Neural progenitor cell (in vitro differentiated cells): ENCODE results near the gene CDCA4. TPM values are rescaled to one million over a fixed set of nuclear protein-coding genes. Genes with fewer than 3 reads are reported as not detected.
A peak's percentile ranks its signal among the peaks of the same experiment; 100 is the strongest.

Source experiments
- DNase-seq: peaks from one replicate; pipeline ENCODE4 v3.0.0-alpha.2; 2016; ENCODE audit warnings: low spot score
- H2AFZ ChIP-seq: fragments of 200-600 bp; sonication (generic); replicated peaks from 2 replicates; pipeline ENCODE4 v1.6.1; 2016; ENCODE audit warnings: antibody characterized with exemption
- H3F3A ChIP-seq: fragments of 200-600 bp; sonication (generic); 2 replicates; pipeline ENCODE4 v1.6.1; 2016; ENCODE audit warnings: antibody characterized with exemption, low read depth
- H3K27ac ChIP-seq: fragments of 200-600 bp; sonication (generic); 2 replicates; pipeline ENCODE4 v1.5.1; 2016; ENCODE audit warnings: mild to moderate bottlenecking
- H3K27me3 ChIP-seq: fragments of 200-600 bp; sonication (generic); 2 replicates; pipeline ENCODE4 v1.6.1; 2016; ENCODE audit warnings: mild to moderate bottlenecking, moderate library complexity
- H3K36me3 ChIP-seq: fragments of 200-600 bp; sonication (generic); 2 replicates; pipeline ENCODE4 v1.5.1; 2016
- H3K4me1 ChIP-seq: fragments of 200-600 bp; sonication (generic); 2 replicates; pipeline ENCODE4 v1.6.1; 2016; ENCODE audit warnings: mixed run types
- H3K4me2 ChIP-seq: fragments of 200-600 bp; sonication (generic); 2 replicates; pipeline ENCODE4 v1.6.1; 2016
- H3K4me3 ChIP-seq: fragments of 200-600 bp; sonication (generic); 2 replicates; pipeline ENCODE4 v1.5.1; 2016
- H3K79me2 ChIP-seq: fragments of 200-600 bp; sonication (generic); 2 replicates; pipeline ENCODE4 v1.6.1; 2016; ENCODE audit warnings: low read depth
- H3K9ac ChIP-seq: fragments of 200-600 bp; sonication (generic); 2 replicates; pipeline ENCODE4 v1.6.1; 2016
- H3K9me3 ChIP-seq: fragments of 200-600 bp; sonication (generic); 2 replicates; pipeline ENCODE4 v1.5.1; 2016; ENCODE audit warnings: low read depth
- H4K20me1 ChIP-seq: fragments of 200-600 bp; sonication (generic); 2 replicates; pipeline ENCODE4 v1.6.1; 2016; ENCODE audit warnings: low read depth
- H3K27ac Mint-ChIP-seq: 3 replicates; pipeline ENCODE4 v1.8.0; 2021; ENCODE audit warnings: mixed read lengths
- H3K27me3 Mint-ChIP-seq: 2 replicates; pipeline ENCODE4 v1.8.0; 2022; ENCODE audit warnings: low read depth, mild to moderate bottlenecking, inconsistent platforms, moderate library complexity, mixed read lengths; ENCODE audit not compliant: insufficient read depth
- H3K36me3 Mint-ChIP-seq: 3 replicates; pipeline ENCODE4 v1.8.0; 2021; ENCODE audit warnings: mixed read lengths
- H3K4me1 Mint-ChIP-seq: 3 replicates; pipeline ENCODE4 v1.8.0; 2021; ENCODE audit warnings: mixed read lengths
- H3K4me3 Mint-ChIP-seq: 3 replicates; pipeline ENCODE4 v1.8.0; 2021; ENCODE audit warnings: mild to moderate bottlenecking, moderate library complexity, mixed read lengths
- H3K9me3 Mint-ChIP-seq: 3 replicates; pipeline ENCODE4 v1.8.0; 2020; ENCODE audit warnings: mixed read lengths
- CTCF ChIP-seq: fragments of 200-600 bp; sonication (generic); IDR thresholded peaks from 2 replicates; pipeline ENCODE4 v1.5.1; 2017; ENCODE audit warnings: antibody characterized with exemption, mild to moderate bottlenecking
- EZH2 ChIP-seq: fragments of 200-600 bp; sonication (generic); IDR thresholded peaks from 2 replicates; pipeline ENCODE4 v1.6.1; 2017; ENCODE audit warnings: antibody characterized with exemption, mild to moderate bottlenecking, moderate library complexity
- EZH2phosphoT487 ChIP-seq: fragments of 200-600 bp; sonication (generic); IDR thresholded peaks from 2 replicates; pipeline ENCODE4 v1.6.1; 2017; ENCODE audit warnings: antibody characterized with exemption
- total RNA-seq: library from RNA; depleted of rRNA; stranded (reverse); fragments of >200 nt; gene quantifications from 2 replicates; pipeline ENCODE4 v1.2.3, GENCODE V29; 2015; ENCODE audit warnings: low replicate concordance

Gene CDCA4
- total RNA-seq, 1 donor from 2014 or later, result 56.6 TPM

- H3K4me2 ChIP-seq, result peak overlapping the region; percentile 77
- no peak overlapping the region for H3K27ac Mint-ChIP-seq
- H3K36me3 ChIP-seq, result no peaks in the 10 kb centered on the region
- H3K27me3 ChIP-seq, result peaks cover 18% of the 10 kb centered on the region
- no peaks in the 10 kb centered on the region for H3K36me3 Mint-ChIP-seq
- peak overlapping the region; percentile 36 for H3K4me3 ChIP-seq
- peak; percentile 69 for DNase-seq
- H3K4me1 Mint-ChIP-seq, result peaks cover 11% of the 10 kb centered on the region
- peaks cover 11% of the 10 kb centered on the region for H3F3A ChIP-seq
- H4K20me1 ChIP-seq, result no peaks in the 10 kb centered on the region
- H3K9ac ChIP-seq, result no peak overlapping the region
- peak overlapping the region; percentile 81 for H2AFZ ChIP-seq
- TF ChIP-seq EZH2phosphoT487 (no peak), CTCF (no peak), EZH2 (no peak)
- H3K9me3 Mint-ChIP-seq, result no peaks in the 10 kb centered on the region
- no peaks in the 10 kb centered on the region for H3K79me2 ChIP-seq
- H3K9me3 ChIP-seq, result no peaks in the 10 kb centered on the region
- H3K4me1 ChIP-seq, result peaks cover 14% of the 10 kb centered on the region
- H3K27me3 Mint-ChIP-seq, result peaks cover 9% of the 10 kb centered on the region
- no peak overlapping the region for H3K4me3 Mint-ChIP-seq
- H3K27ac ChIP-seq, result no peak overlapping the region
These were observed 53.3 kb downstream of the CDCA4 start for GRCh38 chr14:104967386-104968152.

- Histone ChIP-seq H3F3A (peaks cover 11% of the 10 kb centered on the region), H3K79me2 (no peaks in the 10 kb centered on the region), H3K27ac (no peak overlapping the region), H3K9me3 (no peaks in the 10 kb centered on the region), H4K20me1 (no peaks in the 10 kb centered on the region), H3K27me3 (peaks cover 18% of the 10 kb centered on the region), H3K9ac (no peak overlapping the region), H3K4me1 (peaks cover 14% of the 10 kb centered on the region), H3K4me3 (no peak overlapping the region), H3K36me3 (no peaks in the 10 kb centered on the region), H3K4me2 (peak overlapping the region; percentile 77), H2AFZ (no peak overlapping the region)
- H3K27ac Mint-ChIP-seq, result no peak overlapping the region
- H3K36me3 Mint-ChIP-seq, result no peaks in the 10 kb centered on the region
- no peaks in the 10 kb centered on the region for H3K9me3 Mint-ChIP-seq
- no peak for TF ChIP-seq EZH2phosphoT487
- no peak for TF ChIP-seq EZH2
- DNase-seq, result no peak
- no peak overlapping the region for H3K4me3 Mint-ChIP-seq
- H3K4me1 Mint-ChIP-seq, result peaks cover 9% of the 10 kb centered on the region
- peaks cover 9% of the 10 kb centered on the region for H3K27me3 Mint-ChIP-seq
These were observed 53.9 kb downstream of the CDCA4 start for GRCh38 chr14:104966981-104967385.

GRCh38 chr14:104966261-104966865 lies 54.5 kb downstream of the CDCA4 start:
- Histone ChIP-seq H3K4me1 (peaks cover 14% of the 10 kb centered on the region), H3F3A (peaks cover 11% of the 10 kb centered on the region), H4K20me1 (no peaks in the 10 kb centered on the region), H3K27me3 (peaks cover 18% of the 10 kb centered on the region), H3K9ac (no peak overlapping the region), H3K4me3 (no peak overlapping the region), H3K36me3 (no peaks in the 10 kb centered on the region), H3K79me2 (no peaks in the 10 kb centered on the region), H3K9me3 (no peaks in the 10 kb centered on the region), H3K27ac (no peak overlapping the region), H3K4me2 (no peak overlapping the region), H2AFZ (no peak overlapping the region)
- TF ChIP-seq EZH2phosphoT487 (no peak), CTCF (no peak), EZH2 (no peak)
- Mint-ChIP-seq H3K27me3 (peaks cover 9% of the 10 kb centered on the region), H3K36me3 (no peaks in the 10 kb centered on the region), H3K4me1 (peaks cover 9% of the 10 kb centered on the region), H3K9me3 (no peaks in the 10 kb centered on the region), H3K4me3 (no peak overlapping the region), H3K27ac (peak overlapping the region; percentile 86)
- DNase-seq, result no peak
